KBM-7 (cell line): Measurements from ENCODE around the gene ABCG4.
"Not testable (repeated sequence)": the region's sequence is repeated elsewhere in the genome, so short reads cannot be mapped to it uniquely, and the experiment has no call there.

Experiments
- DNase-seq: peaks from one replicate; pipeline ENCODE4 v3.0.0-alpha.2; 2015
- in situ Hi-C: fragments of 300-500 bp; cut with MboI; formaldehyde crosslinking; loops from 2 replicates; pipeline ENCODE4 v1.14.3; 2020; ENCODE audit warnings: low sequenced_read_pairs, low pct_unique_long_range_greater_than_20kb, mixed read lengths

ABCG4 gene

DNA sequence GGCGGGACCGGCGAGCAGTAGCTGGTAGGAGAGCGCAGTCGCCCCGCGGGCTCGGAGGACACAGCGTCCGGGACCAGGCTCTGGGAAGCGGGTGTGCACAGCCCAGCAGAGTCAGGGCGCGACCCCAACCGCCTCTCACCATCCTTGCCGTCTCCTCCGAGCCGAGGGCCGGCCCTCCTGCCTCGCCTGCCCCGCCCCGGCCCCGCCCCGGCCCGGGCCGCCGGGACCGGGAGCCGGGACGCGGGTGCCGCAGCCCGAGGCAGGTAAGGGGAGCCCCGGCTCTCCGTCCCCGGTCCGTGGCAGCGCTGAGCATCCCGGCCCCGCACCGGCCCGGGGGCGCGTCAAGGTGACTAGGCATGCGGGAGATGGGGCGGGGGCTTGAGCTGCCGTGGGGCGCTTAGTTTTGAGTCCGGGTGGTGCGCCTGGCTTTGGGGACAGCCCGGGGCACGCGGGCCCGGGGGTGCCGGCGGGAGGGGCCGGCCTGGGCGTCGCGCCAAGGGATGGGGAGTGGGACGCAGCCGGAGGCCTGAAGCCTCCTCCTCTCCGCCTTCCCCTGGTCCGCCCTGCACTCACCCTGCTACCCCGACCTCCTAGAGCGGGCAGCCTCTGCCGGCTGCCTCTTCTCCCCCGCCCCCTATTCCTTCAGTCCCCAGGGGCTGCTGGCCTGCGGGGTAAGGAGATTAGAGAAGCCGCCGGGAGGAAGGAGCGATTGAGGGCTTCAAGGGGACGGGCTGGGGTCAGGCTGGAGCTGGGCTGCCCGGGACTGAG lies at the start of gene ABCG4:
Gene ABCG4, plus strand, starts transcription at position 35 of the 768 bp plus-strand sequence. CDS start 914 bp downstream, outside the sequence.
- in situ Hi-C loops: no loop called here
- no peak for DNase-seq

DNA sequence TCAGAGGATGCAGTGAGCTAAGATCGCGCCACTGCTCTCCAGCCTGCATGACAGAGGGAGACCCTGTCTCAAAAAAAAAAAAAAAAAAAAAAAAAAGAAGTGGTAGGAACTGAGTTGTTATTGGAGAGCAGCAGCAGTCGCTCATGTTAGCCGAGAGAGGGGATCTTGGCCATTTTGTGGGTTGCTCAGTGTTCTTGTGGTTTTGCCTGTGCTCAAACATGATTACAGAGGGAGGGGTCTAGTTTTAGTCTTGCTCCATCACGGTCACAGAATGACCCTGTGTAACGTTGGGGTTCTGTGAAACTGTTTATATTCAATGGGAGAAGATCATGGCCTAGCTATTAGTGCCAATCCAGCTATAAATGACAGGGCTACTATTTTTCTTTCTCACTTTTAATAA lies 49.1 kb upstream of the ABCG4 start:
- in situ Hi-C loops: no loop called here

DNA sequence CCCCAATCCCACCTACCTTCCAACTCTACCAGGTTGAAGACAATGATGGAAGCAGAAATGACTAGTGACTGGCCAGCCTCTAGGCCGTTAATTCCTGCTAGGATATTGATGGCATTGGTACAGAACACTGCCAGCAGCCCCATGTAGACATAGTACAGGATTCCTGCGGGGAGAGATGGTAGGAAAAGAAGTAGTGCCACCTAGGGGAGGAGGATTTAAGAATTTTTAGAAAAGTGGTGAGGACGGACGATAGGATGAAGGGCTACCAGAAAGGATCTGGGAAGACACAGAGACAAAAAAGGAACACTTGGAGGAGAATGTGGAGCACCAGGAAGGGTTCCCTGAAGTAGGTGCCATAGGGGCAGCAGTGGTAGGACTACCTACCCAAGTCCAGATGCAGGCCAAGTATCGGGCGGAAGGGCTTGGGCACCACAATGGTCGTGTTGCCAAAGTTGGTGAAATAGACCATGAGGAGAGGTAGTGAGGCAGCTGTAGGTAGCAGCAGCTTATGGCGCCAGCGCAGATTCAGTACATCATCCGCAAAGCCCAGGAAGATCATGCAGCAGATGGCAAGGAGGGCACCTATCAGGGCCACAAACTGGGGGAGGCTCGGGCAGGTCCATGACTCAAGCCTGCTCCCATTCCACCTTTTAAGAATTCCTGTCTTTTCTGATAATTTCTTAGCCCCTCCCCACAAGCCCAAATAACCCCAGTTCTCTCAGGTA lies 48.4 kb upstream of the ABCG4 start:
- peak; percentile 67 for DNase-seq
- in situ Hi-C loops: no loop called here

More for the DNA sequence above, 49.1 kb upstream of the ABCG4 start:
- DNase-seq: no peak

DNA sequence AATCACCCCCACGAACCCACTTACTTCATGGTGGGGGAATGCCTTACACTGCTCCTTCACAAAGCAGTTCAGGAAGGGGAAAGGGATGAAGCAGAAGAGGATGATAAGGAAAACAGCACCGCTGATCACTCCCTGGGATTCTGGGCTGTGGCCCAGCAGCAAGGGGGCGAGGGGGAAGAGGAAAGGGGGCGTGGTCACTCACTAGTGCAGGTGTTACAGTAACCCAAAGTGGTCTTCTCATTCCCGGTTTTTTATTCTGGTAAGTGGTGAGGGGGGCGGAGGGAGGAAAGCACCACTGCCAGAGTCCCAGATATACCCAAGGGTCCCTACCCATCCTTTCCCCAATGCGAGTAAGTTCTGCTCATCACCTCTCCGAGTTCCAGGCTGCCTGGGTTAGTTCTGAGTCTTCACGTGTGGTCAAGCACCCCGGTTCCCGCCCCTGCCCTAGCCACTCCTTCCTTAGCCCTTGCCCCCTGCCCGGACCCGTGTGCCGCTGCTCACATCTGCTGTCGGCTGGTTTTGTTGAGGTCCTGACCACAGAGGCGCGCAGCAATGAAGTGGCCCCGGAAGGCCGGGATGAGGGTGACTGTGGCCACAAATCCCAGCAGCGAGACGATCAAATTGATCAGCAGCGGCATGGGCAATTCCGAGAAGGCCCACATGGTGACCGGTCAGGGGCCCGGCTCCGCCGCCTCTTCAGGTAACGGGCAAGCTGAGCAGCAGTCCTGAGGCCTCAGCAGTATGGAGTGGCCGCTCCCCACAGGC lies 47.7 kb upstream of the ABCG4 start:
- DNase-seq: no peak
- in situ Hi-C loops: no loop called here

DNA sequence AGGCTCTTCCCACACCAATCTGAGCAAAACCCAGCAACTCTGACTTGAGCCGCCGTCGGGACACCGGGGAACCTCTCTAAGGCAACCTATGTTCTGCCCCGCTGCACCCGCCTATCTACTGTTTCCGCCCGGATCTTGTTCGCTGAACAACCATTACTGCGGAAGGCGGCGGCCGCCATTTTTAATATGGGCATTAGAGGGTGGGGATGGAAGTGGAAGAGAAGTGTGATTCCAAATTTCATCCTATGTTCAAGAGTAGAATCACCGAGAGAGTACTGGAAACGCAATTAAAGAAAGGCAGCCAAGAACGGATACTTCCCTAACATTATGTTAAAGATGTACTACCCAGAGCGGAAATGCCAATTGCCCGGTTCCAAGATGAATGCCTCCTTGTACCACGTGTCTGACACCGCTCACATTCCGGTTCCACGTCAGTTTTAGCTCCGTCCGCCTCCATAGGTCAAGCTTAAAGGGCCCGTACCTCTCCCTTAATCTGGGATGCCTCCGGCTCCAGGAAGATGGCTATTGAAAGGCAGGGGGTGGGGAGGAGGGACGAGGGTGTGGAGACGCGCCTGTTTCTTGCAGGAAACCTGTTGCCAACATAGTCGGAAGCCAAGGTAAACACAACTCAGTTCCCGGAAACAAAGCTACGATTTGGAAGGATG lies 47.0 kb upstream of the ABCG4 start, which contains the start of gene DPAGT1:
Gene DPAGT1, minus strand, starts transcription at position 95 of the 665 bp plus-strand sequence. CDS start 198 bp downstream, outside the sequence.
- peak; percentile 96 for DNase-seq
- in situ Hi-C loops: no loop called here

DNA sequence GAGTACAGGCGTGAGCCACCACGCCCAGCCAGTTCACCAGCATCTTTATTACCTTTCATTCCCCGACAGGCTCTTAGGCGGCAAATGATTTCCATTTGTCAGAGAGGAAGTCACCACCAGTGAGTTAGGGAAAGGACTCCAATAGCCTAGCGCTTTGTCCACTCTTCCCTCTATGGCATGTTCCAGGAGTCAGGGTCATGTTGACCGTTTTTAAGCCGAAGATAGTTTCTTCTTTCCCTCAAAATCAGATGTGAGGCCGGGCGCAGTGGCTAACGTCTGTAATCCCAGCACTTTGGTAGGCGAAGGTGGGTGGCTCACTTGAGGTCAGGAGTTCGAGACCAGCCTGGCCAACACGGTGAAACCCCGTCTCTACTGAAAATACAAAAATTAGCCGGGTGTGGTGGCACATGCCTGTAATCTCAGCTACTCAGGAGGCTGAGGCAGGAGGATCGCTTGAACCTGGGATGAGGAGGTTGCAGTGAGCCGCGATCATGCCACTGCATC lies 45.6 kb upstream of the ABCG4 start:
- in situ Hi-C loops: not testable (repeated sequence)

DNA sequence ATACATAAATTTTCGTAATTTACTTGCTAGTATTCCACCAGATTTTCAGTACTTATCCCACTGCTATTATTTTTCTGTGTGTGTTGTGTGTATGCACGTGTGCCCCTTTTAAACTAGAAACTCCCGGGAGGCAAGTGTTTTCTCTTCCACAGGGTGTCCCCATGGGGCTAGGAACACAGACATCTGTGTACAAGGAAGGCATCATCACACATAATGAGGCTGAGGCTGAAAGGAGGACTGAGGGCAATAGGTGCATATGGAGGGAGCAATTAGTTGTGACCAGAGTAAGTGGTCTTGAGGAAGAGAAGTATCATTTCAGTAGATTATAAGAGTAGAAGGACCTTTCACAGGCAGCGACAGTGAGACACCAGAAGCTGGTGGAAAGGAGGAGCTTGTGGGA lies 45.1 kb upstream of the ABCG4 start:
- in situ Hi-C loops: no loop called here
- DNase-seq: peak; percentile 31

More for the DNA sequence above, 45.6 kb upstream of the ABCG4 start:
- DNase-seq: not testable (repeated sequence)

DNA sequence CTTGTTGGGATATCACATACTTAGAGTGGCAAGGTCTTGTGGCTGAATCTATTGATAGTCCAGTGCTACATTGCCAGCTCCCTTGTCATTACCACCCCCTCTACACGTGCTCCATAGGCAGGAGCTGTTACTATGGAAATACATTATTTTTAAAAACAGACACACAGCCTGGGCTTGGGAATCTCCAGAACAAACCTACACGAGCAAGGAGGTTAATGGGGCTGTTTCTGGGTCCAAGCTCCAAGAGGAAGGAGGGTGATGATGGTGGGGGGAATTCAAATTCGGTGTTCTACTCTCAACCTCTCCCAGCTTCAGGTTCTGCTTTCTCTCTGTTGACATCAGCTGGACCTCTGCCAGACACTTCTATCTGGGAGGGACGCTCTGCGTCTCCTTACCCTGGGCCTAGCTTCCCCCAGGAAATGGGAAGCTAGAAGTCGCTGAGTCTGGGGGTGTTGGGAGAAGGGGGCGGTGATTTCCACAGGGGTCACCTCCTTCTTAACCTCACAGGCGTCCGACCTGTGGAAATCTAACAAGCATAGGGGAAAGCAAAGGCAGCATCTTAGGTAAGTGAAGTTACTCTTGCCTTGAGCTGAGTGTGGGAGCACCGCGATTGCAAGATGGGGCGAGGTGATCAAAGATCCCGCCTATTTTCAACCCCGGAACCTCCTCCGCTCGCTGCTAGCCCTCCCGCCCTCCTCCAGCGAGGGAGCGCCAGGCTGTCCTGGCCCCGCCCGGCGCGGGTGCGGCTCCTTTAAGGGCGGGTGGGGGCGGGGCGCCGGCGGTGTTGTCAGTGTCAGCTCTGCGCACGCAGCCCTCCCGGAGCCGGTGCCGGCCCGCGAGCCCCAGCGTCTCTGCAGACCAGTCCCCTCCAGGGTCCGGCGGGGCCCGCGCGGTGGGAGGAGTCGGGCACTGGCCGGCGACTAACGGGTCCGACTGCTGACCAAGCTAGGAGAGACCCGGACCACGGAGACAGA lies 42.0 kb upstream of the ABCG4 start, which contains the start of gene C2CD2L:
Gene C2CD2L, plus strand, starts transcription at position 781 of the 974 bp plus-strand sequence. CDS start 398 bp downstream, outside the sequence.
- DNase-seq: peak; percentile 92
- in situ Hi-C loops: no loop called here

DNA sequence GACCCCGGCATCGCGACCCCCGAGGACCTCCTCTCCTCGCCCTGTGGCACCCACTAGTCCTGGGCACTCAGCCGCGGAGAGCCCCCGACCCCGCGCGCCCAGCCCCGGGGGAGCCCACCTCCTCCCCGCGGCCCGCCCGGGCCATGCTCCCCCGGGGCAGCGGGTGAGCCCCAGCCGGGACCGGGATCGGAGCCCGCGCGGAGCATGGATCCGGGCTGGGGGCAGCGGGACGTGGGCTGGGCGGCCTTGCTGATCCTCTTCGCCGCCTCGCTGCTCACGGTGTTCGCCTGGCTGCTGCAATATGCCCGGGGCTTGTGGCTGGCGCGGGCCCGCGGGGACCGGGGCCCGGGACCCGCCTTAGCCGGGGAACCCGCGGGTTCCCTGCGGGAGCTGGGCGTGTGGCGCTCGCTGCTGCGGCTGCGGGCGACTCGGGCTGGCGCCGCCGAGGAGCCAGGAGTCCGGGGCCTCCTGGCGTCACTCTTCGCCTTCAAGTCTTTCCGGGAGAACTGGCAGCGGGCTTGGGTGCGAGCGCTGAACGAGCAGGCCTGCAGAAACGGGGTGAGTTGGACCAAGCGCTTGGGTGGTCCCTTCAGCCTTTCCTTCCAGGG lies 41.2 kb upstream of the ABCG4 start:
- DNase-seq: no peak
- in situ Hi-C loops: no loop called here

DNA sequence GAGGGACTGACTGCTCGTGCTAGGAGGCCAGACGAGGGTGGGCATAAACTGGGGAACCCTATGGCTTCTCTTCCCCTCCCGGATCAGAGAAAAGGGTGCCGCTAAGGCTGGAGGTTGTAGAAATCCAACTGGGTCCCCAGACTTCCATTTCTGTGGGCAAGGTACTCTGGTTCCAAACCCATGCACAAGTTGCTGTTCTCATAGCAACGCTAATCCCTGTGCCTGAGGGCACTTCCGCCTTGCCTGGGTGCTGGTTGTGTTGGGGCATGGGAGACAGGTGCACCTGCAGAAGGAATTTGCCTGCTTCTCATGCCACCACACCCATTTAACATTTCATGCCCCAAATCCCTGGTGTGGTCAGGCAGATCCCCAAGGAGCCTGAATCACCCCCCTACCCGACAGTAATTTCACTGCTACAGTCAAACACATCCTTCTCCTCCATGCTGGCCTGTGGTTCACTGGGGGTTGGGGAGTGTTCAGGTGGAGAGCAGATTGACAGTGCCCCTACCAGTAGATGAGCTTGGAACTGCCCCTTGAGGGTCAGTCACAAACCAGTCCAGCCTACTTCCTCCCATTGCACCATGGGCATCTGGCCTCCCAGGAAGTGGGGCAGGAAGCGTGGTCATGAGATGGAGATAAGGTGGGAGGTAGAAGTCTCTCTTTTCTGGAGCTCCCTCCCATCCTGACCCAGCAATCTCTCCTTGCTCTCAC lies 40.6 kb upstream of the ABCG4 start:
- peak; percentile 52 for DNase-seq
- in situ Hi-C loops: no loop called here

DNA sequence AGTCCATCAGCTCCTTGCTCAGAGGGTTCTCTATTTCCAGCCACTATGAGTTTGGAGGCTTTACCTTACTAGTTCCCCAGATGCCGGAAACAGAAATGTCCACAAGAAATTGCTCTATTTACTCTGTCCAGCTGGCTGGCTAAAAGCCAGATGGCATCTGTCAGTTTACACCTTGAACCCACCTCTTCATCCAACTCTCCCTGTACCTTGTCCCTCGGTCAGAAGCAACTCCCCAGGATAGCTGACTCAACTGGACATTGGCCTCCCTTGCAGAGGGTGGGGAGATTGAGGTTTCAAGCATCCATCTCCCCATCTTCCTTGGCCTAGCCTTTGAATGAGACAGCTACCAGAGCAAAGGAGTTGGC lies 40.0 kb upstream of the ABCG4 start:
- in situ Hi-C loops: no loop called here
- no peak for DNase-seq

DNA sequence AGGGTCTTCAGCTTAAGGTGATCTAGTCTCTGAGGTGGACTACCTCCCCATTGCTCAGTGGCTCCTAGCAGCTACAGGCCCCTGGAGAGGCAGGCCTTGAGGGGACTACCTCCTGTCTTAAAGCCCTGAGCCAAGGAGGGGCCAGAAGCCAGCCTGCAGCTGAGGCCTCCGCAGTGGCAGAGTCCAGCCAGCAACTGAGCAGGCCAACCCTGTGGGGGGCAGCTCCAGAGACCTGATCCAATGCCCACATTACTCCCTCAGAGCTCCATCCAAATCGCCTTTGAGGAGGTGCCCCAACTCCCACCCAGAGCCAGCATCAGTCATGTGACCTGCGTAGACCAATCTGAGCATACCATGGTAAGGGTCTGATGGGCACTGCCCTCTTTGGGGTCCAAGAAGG lies 39.0 kb upstream of the ABCG4 start:
- DNase-seq: no peak
- in situ Hi-C loops: no loop called here

DNA sequence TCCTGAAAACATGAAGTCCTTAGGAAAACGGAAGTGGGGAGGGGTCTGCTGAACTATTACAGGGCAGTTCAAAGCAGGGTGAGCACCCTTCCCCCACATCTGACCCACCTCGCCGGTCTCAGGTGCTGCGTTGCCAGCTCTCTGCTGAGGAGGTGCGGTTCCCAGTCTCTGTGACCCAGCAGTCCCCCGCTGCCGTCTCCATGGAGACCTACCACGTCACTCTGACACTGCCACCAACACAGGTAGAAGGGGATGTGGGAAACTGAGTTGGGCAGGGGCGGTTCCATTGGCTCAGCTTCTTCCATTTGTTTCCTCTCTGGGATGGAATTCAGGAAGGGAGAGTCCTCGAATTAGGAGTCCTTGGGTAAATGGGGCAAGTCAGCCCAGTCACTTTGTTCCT lies 38.4 kb upstream of the ABCG4 start:
- in situ Hi-C loops: no loop called here
- DNase-seq: no peak

DNA sequence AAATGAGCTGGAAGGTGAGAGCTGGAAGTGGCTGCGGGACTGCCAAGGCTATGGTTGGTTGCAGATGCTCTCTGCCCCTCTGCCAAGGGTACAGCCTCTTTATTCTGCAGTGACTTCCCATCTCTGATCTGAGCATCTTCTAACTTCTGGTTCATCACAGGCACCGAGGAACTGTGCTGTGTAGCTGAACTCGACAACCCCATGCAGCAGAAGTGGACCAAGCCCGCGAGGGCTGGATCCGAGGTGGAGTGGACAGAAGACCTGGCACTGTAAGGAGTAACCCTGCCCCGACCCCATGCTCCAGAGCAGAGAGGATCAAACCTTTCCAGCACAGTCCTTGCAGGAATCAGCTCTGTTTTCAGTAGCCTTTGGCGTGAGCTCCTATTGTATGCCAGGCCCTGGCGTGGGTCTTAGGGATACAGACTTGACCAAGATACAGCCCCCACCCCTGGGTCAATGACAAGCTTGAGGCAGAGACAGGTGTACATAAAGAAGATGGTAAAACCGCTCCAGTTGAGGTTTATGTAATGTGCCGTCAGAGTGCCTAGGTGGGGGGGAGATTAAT lies 37.4 kb upstream of the ABCG4 start:
- no peak for DNase-seq
- in situ Hi-C loops: no loop called here

DNA sequence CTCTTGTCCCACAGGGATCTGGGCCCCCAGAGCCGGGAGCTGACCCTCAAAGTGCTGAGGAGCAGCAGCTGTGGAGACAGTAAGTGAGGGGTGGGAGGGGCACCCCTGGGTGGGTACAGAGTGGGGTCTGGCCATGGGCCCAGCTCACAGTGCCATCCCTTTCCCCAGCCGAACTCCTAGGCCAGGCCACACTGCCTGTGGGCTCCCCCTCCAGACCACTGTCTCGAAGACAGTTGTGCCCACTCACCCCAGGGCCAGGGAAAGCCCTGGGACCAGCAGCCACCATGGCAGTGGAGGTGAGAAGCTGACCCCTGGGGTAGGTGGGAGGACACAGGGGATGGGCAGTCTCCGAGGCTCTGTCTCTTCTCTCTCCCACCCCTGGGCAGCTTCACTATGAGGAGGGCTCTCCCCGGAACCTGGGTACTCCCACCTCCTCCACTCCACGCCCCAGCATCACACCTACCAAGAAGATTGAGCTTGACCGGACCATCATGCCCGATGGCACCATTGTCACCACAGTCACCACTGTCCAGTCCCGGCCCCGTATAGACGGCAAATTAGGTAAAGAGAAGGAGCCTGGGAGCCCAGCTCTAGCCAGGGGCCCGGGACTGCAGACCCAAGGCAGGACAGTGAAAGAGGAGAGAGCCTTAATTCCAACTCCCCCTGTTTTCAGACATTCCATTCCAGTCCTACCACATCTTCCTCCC lies 36.4 kb upstream of the ABCG4 start:
- no peak for DNase-seq
- in situ Hi-C loops: no loop called here

DNA sequence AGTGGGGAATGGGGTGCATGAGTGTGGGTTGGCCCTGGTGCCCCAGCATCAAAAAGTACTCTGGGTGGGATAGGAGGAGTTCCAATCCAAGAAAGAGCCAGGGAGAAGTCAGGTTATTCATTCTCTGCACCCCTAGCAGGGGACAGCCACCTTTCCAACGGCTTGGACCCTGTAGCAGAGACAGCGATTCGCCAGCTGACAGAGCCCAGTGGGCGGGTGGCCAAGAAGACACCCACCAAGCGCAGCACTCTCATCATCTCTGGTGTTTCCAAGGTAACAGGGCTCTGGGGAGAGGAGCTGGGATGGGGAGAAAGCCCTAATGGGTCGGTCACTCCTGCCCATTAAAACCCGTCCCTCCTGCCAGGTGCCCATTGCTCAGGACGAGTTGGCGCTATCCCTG lies 35.1 kb upstream of the ABCG4 start:
- in situ Hi-C loops: no loop called here
- DNase-seq: no peak
